Mucosa of descending colon (tissue), 3 donors: Measurements from ENCODE around the gene EIF5B. TPM values are rescaled to one million over a fixed set of nuclear protein-coding genes. Genes with fewer than 3 reads are reported as not detected.
"Not testable (repeated sequence)": the region's sequence is repeated elsewhere in the genome, so short reads cannot be mapped to it uniquely, and the experiment has no call there.

Source experiments
- ATAC-seq: fragments of 200-7000 bp; cut with Tn5 transposase; one replicate; pipeline ENCODE4 v1.9.1; 2020; ENCODE audit warnings: mild to moderate bottlenecking, moderate library complexity
- DNase-seq, 3 donors: peaks; one replicate each; pipeline ENCODE4 v3.0.0-alpha.2; 2020
- H3K36me3 ChIP-seq: fragments of 200-600 bp; one replicate; pipeline ENCODE4 v1.8.0; 2021; ENCODE audit warnings: low read depth, mild to moderate bottlenecking
- H3K4me1 ChIP-seq: fragments of 200-600 bp; one replicate; pipeline ENCODE4 v1.8.0; 2021; ENCODE audit warnings: low read depth, mild to moderate bottlenecking
- H3K4me3 ChIP-seq: fragments of 200-600 bp; one replicate; pipeline ENCODE4 v1.8.0; 2021; ENCODE audit warnings: mild to moderate bottlenecking
- H3K9me3 ChIP-seq: fragments of 200-600 bp; one replicate; pipeline ENCODE4 v1.8.0; 2021; ENCODE audit warnings: mild to moderate bottlenecking
- CTCF ChIP-seq: fragments of 200-600 bp; IDR thresholded peaks from one replicate; pipeline ENCODE4 v1.8.0; 2022; ENCODE audit warnings: antibody characterized with exemption, mild to moderate bottlenecking
- intact Hi-C, 2 donors: fragments of 100-400 bp; cut with DNase I in 1 of 2; cut with micrococcal nuclease in 1 of 2; formaldehyde crosslinking; loops; one replicate each; pipeline versions ENCODE4 v1.11.0 to v1.11.1; 2022; cut with DNase I, micrococcal nuclease
- total RNA-seq, 3 donors: library from RNA; stranded (reverse); fragmentation: NEBNext Ultra II Directional in 2 of 3; extraction: Animal tissue kit (Norgen Biotek cat#: 25700) in 2 of 3; gene quantifications; one replicate each; pipeline versions ENCODE4 v1.2.1 to v1.2.4, GENCODE V29; 2021 to 2023
- donor health status: DM: no; HTN: no; CAD: no; lungs with moderate emphysema.
- donor health status: DM: no; HTN: no; CAD: no.
- donor health status: DM: no; HTN: yes; CAD: no.

The EIF5B gene
- total RNA-seq, 3 donors from 2014 or later: 23.5 to 47.3 (median 30.1) TPM

GRCh38 chr2:99342536-99342935 lies 5.3 kb downstream of the EIF5B start:
- no peaks in the 10 kb centered on the region for H3K9me3 ChIP-seq
- no peak for TF ChIP-seq CTCF
- DNase-seq (no peak), ATAC-seq (no peak)
- no peak overlapping the region for H3K4me3 ChIP-seq
- intact Hi-C loops: no loop called here
- H3K36me3 ChIP-seq: no peaks in the 10 kb centered on the region
- no peaks in the 10 kb centered on the region for H3K4me1 ChIP-seq

GRCh38 chr2:99345446-99345845 lies 8.3 kb downstream of the EIF5B start:
- intact Hi-C loops, H3K4me1 ChIP-seq, H3K9me3 ChIP-seq, DNase-seq, H3K4me3 ChIP-seq, ATAC-seq, H3K36me3 ChIP-seq: not testable (repeated sequence)

- Histone ChIP-seq H3K4me3 (no peak overlapping the region), H3K36me3 (no peaks in the 10 kb centered on the region), H3K4me1 (no peaks in the 10 kb centered on the region), H3K9me3 (no peaks in the 10 kb centered on the region)
- intact Hi-C loops: no loop called here
- ATAC-seq: no peak
- TF ChIP-seq CTCF: no peak
- no peak for DNase-seq
These were observed 9.0 kb downstream of the EIF5B start for GRCh38 chr2:99346218-99346617.

GRCh38 chr2:99348173-99348572 lies 11.0 kb downstream of the EIF5B start:
- DNase-seq: no peak
- TF ChIP-seq CTCF: no peak
- no peaks in the 10 kb centered on the region for H3K36me3 ChIP-seq
- no peak for ATAC-seq
- no peaks in the 10 kb centered on the region for H3K9me3 ChIP-seq
- no peak overlapping the region for H3K4me3 ChIP-seq
- intact Hi-C loops: no loop called here
- H3K4me1 ChIP-seq: no peaks in the 10 kb centered on the region

- Histone ChIP-seq H3K36me3 (no peaks in the 10 kb centered on the region), H3K9me3 (no peaks in the 10 kb centered on the region), H3K4me3 (no peak overlapping the region), H3K4me1 (no peaks in the 10 kb centered on the region)
- no peak for TF ChIP-seq CTCF
- intact Hi-C loops: no loop called here
- ATAC-seq: no peak
- DNase-seq: no peak
These were observed 13.0 kb downstream of the EIF5B start for GRCh38 chr2:99350194-99350593.

- Histone ChIP-seq H3K9me3 (no peaks in the 10 kb centered on the region), H3K4me3 (no peak overlapping the region), H3K4me1 (no peaks in the 10 kb centered on the region), H3K36me3 (no peaks in the 10 kb centered on the region)
- intact Hi-C loops: no loop called here
- ATAC-seq (no peak), DNase-seq (no peak)
- no peak for TF ChIP-seq CTCF
These were observed 16.9 kb downstream of the EIF5B start for GRCh38 chr2:99354070-99354469.

- H3K36me3 ChIP-seq, DNase-seq, intact Hi-C loops, H3K4me3 ChIP-seq, ATAC-seq, H3K4me1 ChIP-seq, H3K9me3 ChIP-seq: not testable (repeated sequence)
These were observed 17.6 kb downstream of the EIF5B start for GRCh38 chr2:99354825-99355224.
